Suprapubic skin (tissue), 3 donors: ENCODE data around the gene CABLES1.

Experiments used
- POLR2A ChIP-seq, 2 donors: fragments of 450-650 bp; IDR thresholded peaks; one replicate each; pipeline ENCODE4 v1.6.1; 2017; ENCODE audit warnings: antibody characterized with exemption in 2 of 2, mild to moderate bottlenecking in 2 of 2, moderate library complexity in 2 of 2
- TF ChIP-seq, protein P1 (sequence below), 2 donors: fragments of 200-600 bp in 1 of 2; fragments of 450-650 bp in 1 of 2; sonication (generic) in 1 of 2; IDR thresholded peaks; one replicate each; pipeline ENCODE4 v1.5.1; 2016 to 2019; ENCODE audit warnings: antibody characterized with exemption in 2 of 2, mild to moderate bottlenecking in 1 of 2, moderate library complexity in 1 of 2

DNA sequence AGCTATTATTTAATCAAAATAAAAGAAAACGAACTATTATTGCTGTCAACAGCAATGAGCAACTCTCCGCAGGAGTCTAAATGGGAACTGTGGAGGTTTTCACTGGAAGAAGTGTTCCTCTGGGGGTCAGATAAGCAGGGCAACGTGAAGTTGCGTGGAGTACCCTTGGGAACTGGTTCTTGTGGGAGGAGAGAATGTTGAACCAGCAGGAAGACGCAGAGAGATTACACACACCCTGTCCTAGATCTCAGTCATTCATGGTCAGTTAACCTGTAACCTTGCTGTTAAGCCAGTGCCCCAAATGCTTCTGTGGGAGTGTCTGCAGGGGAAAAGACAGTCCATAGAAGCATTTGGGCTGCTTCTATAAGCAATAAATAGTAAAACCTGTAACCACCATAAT is 20.4 kb upstream of the CABLES1 start:
- TF ChIP-seq, protein P1, sequence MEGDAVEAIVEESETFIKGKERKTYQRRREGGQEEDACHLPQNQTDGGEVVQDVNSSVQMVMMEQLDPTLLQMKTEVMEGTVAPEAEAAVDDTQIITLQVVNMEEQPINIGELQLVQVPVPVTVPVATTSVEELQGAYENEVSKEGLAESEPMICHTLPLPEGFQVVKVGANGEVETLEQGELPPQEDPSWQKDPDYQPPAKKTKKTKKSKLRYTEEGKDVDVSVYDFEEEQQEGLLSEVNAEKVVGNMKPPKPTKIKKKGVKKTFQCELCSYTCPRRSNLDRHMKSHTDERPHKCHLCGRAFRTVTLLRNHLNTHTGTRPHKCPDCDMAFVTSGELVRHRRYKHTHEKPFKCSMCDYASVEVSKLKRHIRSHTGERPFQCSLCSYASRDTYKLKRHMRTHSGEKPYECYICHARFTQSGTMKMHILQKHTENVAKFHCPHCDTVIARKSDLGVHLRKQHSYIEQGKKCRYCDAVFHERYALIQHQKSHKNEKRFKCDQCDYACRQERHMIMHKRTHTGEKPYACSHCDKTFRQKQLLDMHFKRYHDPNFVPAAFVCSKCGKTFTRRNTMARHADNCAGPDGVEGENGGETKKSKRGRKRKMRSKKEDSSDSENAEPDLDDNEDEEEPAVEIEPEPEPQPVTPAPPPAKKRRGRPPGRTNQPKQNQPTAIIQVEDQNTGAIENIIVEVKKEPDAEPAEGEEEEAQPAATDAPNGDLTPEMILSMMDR (IDR thresholded peaks at IDR 0.05): no peak
- TF ChIP-seq POLR2A (IDR thresholded peaks at IDR 0.05): no peak
